K562 (cell line): ENCODE measurements around the gene FSTL3.

Source experiments
- ETV6 ChIP-seq, 3 experiments: fragments of 150-350 bp in 1 of 3; sonication (generic) in 1 of 3; formaldehyde crosslinking in 1 of 3; IDR thresholded peaks; 2 replicates each; pipeline versions ENCODE4 v1.6.1 to v1.8.0; 2014 to 2022; ENCODE audit warnings: borderline replicate concordance in 2 of 3, low read depth in 2 of 3, antibody characterized with exemption in 1 of 3, low read length in 1 of 3, mild to moderate bottlenecking in 1 of 3, missing genetic modification reagents in 1 of 3
- EZH2 ChIP-seq: IDR thresholded peaks from 2 replicates; pipeline ENCODE4 v1.6.1; 2012; ENCODE audit warnings: low read depth, mild to moderate bottlenecking, inconsistent platforms, low read length, borderline replicate concordance
- NCOR1 ChIP-seq: fragments of 450-650 bp; IDR thresholded peaks from 2 replicates; pipeline ENCODE4 v1.6.1; 2016; ENCODE audit warnings: mild to moderate bottlenecking, moderate library complexity
- SNRNP70 ChIP-seq: fragments of 200-400 bp; formaldehyde crosslinking; optimal IDR thresholded peaks from 2 replicates; pipeline ENCODE3; 2017; ENCODE audit warnings: low read depth, low read length
- ZNF444 ChIP-seq: fragments of 250-450 bp; sonication (Bioruptor Pico); IDR thresholded peaks from 2 replicates; pipeline ENCODE4 v1.4.0; 2020; ENCODE audit warnings: mild to moderate bottlenecking, moderate library complexity

DNA sequence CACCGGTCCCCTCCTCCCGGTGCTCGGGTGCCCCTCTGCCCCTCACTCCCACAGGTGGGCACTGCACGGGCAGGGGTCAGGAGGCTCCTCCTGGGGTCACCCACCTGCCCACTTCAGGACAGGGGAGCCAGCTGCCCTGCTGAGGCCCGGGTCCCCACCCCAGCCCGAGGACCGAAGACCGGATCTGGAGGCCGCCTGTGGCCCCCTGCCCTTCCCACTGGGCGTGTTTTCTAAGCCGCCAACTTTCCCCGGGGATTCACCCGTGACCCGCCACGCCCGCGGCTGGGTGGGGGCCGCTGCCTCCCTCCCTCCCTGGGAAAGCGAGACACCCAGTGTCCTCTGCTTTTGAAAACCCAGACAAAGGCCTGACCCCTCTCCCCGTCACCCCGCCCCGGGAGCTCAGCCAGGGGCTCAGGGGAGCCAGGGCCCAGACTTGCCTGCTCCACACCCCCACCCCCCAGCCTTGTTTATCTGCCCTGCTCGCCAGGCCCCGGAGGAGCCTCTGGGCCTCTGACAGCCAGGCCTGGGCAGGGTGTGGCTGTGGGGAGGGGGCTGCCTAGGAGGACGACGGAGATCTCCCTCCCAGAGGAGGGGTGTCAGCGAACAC lies 33.9 kb downstream of the FSTL3 start:
- TF ChIP-seq ZNF444 (CRISPR knock-in tag) (no peak), ETV6 (IDR thresholded peaks at IDR 0.05; ENCODE audit: borderline replicate concordance in 1 of 2, low read depth in 2 of 2, low read length in 1 of 2) (no peak), ETV6 (CRISPR knock-in tag; IDR thresholded peaks at IDR 0.05; ENCODE audit: borderline replicate concordance) (no peak), EZH2 (no peak), NCOR1 (no peak), SNRNP70 (no peak)
